K562 (cell line): ENCODE measurements around the gene ABHD8. TPM values are rescaled to one million over a fixed set of nuclear protein-coding genes. Genes with fewer than 3 reads are reported as not detected.

Experiments used
- ATAC-seq: fragments of 200-7000 bp; cut with Tn5 transposase; 3 replicates; pipeline ENCODE4 v1.9.1; 2020; ENCODE audit warnings: moderate library complexity
- BruUV-seq: library from RNA; stranded (reverse); fragments of 400-500 nt; replicated peaks from 2 replicates; lab custom pipeline; 2021; lab: Mats Ljungman, UMichigan
- CTCF ChIA-PET: fragments of 300-600 bp; formaldehyde crosslinking; extraction: SDS; loops from one replicate; lab custom pipeline; 2021; ENCODE audit warnings: low intra/inter-chr PET ratio; lab: Yijun Ruan, JAX
- POLR2A ChIA-PET: fragments of 300-600, 350-650 bp; sonication (Branson Sonifier 250); formaldehyde crosslinking; extraction: SDS; loops from one replicate; lab custom pipeline; 2021; ENCODE audit warnings: antibody characterized with exemption, inconsistent platforms; lab: Yijun Ruan, JAX
- DNase-seq, 4 experiments: peaks; one replicate each; pipeline versions ENCODE4 v3.0.0 to v3.0.0-alpha.2; 2011 to 2018; ENCODE audit warnings: low spot score in 3 of 4, mixed read lengths in 3 of 4; ENCODE audit errors: extremely low read depth in 1 of 4
- FAIRE-seq: peaks from 2 replicates; lab custom pipeline; 2011; peaks lifted over from hg19 to GRCh38; lab: Jason Lieb, UNC
- H2AFZ ChIP-seq: 2 replicates; pipeline ENCODE4 v1.6.0; 2011; ENCODE audit warnings: low read depth, low read length, control low read depth, inconsistent platforms
- H3K27ac ChIP-seq: fragments of 200-600 bp; 3 replicates; pipeline ENCODE4 v1.8.0; 2011; ENCODE audit warnings: low read depth, mild to moderate bottlenecking, control low read depth, inconsistent platforms, low read length, moderate library complexity, mixed read lengths; ENCODE audit errors: extremely low read depth
- H3K27me3 ChIP-seq, 2 experiments: fragments of 300-600 bp in 1 of 2; 2 replicates in 1 of 2; 3 replicates in 1 of 2; pipeline versions ENCODE4 v1.6.0 to v1.8.0; 2011; ENCODE audit warnings: inconsistent platforms in 2 of 2, low read length in 2 of 2, mild to moderate bottlenecking in 1 of 2, mixed read lengths in 1 of 2, moderate library complexity in 1 of 2; ENCODE audit not compliant: control insufficient read depth in 2 of 2, insufficient read depth in 2 of 2
- H3K36me3 ChIP-seq: fragments of 300-600 bp; 3 replicates; pipeline ENCODE4 v1.8.0; 2011; ENCODE audit warnings: mild to moderate bottlenecking, low read length, inconsistent platforms; ENCODE audit not compliant: control insufficient read depth, insufficient read depth
- H3K4me1 ChIP-seq, 2 experiments: fragments of 200-600 bp in 1 of 2; replicated peaks in 1 of 2; 2 replicates in 1 of 2; 3 replicates in 1 of 2; pipeline versions ENCODE4 v1.5.1 to v1.8.0; 2011; ENCODE audit warnings: inconsistent platforms in 2 of 2, low read length in 2 of 2, mild to moderate bottlenecking in 1 of 2, mixed read lengths in 1 of 2, moderate library complexity in 1 of 2; ENCODE audit not compliant: control insufficient read depth in 2 of 2, insufficient read depth in 2 of 2
- H3K4me2 ChIP-seq: 2 replicates; pipeline ENCODE4 v1.6.1; 2011; ENCODE audit warnings: low read length, control low read depth, inconsistent platforms, mixed read lengths; ENCODE audit not compliant: insufficient read depth
- H3K4me3 ChIP-seq: fragments of 200-600 bp; sonication (generic), shearing (Covaris generic); 2 replicates; pipeline ENCODE4 v1.5.1; 2016; ENCODE audit warnings: control low read depth, inconsistent platforms
- H3K79me2 ChIP-seq: fragments of 200-600 bp; 3 replicates; pipeline ENCODE4 v1.8.0; 2011; ENCODE audit warnings: low read length, inconsistent platforms; ENCODE audit not compliant: control insufficient read depth, insufficient read depth
- H3K9ac ChIP-seq, 2 experiments: 2 replicates each; pipeline versions ENCODE4 v1.6.0 to v1.6.1; 2011; ENCODE audit warnings: low read depth in 2 of 2, low read length in 2 of 2, control low read depth in 1 of 2, inconsistent platforms in 1 of 2, mild to moderate bottlenecking in 1 of 2, mixed read lengths in 1 of 2; ENCODE audit not compliant: insufficient read depth in 1 of 2
- H3K9me1 ChIP-seq: one replicate; pipeline ENCODE4 v1.6.0; 2011; ENCODE audit warnings: inconsistent platforms, mild to moderate bottlenecking, low read length, moderate library complexity; ENCODE audit not compliant: control insufficient read depth, insufficient read depth
- H3K9me3 ChIP-seq: replicated peaks from 2 replicates; pipeline ENCODE4 v1.5.1; 2011; ENCODE audit warnings: low read depth, low read length, inconsistent platforms; ENCODE audit not compliant: control insufficient read depth, insufficient read depth
- H4K20me1 ChIP-seq: replicated peaks from 2 replicates; pipeline ENCODE4 v1.6.1; 2011; ENCODE audit warnings: low read length, inconsistent platforms, mixed read lengths; ENCODE audit not compliant: control insufficient read depth, insufficient read depth
- BCOR ChIP-seq: fragments of 450-650 bp; IDR thresholded peaks from 2 replicates; pipeline ENCODE4 v1.6.1; 2016
- ETV6 ChIP-seq, 3 experiments: fragments of 150-350 bp in 1 of 3; sonication (generic) in 1 of 3; formaldehyde crosslinking in 1 of 3; IDR thresholded peaks; 2 replicates each; pipeline versions ENCODE4 v1.6.1 to v1.8.0; 2014 to 2022; ENCODE audit warnings: borderline replicate concordance in 2 of 3, low read depth in 2 of 3, antibody characterized with exemption in 1 of 3, low read length in 1 of 3, mild to moderate bottlenecking in 1 of 3, missing genetic modification reagents in 1 of 3
- HMGN3 ChIP-seq: IDR thresholded peaks from 2 replicates; pipeline ENCODE4 v1.6.1; 2011; ENCODE audit warnings: borderline replicate concordance, low read depth, mild to moderate bottlenecking, mixed read lengths, low read length; ENCODE audit not compliant: insufficient read length; ENCODE audit errors: extremely low read depth
- KAT8 ChIP-seq: fragments of 450-650 bp; IDR thresholded peaks from 2 replicates; pipeline ENCODE4 v1.6.1; 2016; ENCODE audit warnings: low read depth, mild to moderate bottlenecking
- KDM1A ChIP-seq, 2 experiments: fragments of 450-650 bp; IDR thresholded peaks; 2 replicates each; pipeline ENCODE4 v1.6.1; 2016; ENCODE audit warnings: mild to moderate bottlenecking in 2 of 2
- KLF10 ChIP-seq: fragments of 250-450 bp; sonication (Bioruptor Pico); IDR thresholded peaks from 2 replicates; pipeline ENCODE4 v1.6.1; 2021; ENCODE audit warnings: matching md5 sums
- PTBP1 ChIP-seq: fragments of 200-400 bp; formaldehyde crosslinking; IDR thresholded peaks from 2 replicates; pipeline ENCODE4 v1.6.1; 2017; ENCODE audit warnings: low read depth, low read length
- RBM25 ChIP-seq: fragments of 200-400 bp; formaldehyde crosslinking; IDR thresholded peaks from 2 replicates; pipeline ENCODE4 v1.6.1; 2018; ENCODE audit warnings: low read length, low read depth, moderate library complexity; ENCODE audit not compliant: severe bottlenecking
- SMARCA5 ChIP-seq: fragments of 450-650 bp; IDR thresholded peaks from 2 replicates; pipeline ENCODE4 v1.6.1; 2016
- TBP ChIP-seq: optimal IDR thresholded peaks from 2 replicates; pipeline ENCODE3; 2011; ENCODE audit warnings: low read depth, low read length, improper control_type of control experiment
- ZBTB43 ChIP-seq: sonication (generic); formaldehyde crosslinking; IDR thresholded peaks from 2 replicates; pipeline ENCODE4 v1.8.0; 2023; ENCODE audit warnings: mild to moderate bottlenecking, missing genetic modification reagents
- ZFP36 ChIP-seq: fragments of 150-350 bp; IDR thresholded peaks from 2 replicates; pipeline ENCODE4 v1.6.1; 2018; ENCODE audit warnings: low read length, low read depth; ENCODE audit not compliant: partially characterized antibody
- ZNF121 ChIP-seq: sonication (generic); formaldehyde crosslinking; conservative IDR thresholded peaks from 2 replicates; pipeline ENCODE4 v1.8.0; 2022; ENCODE audit warnings: missing genetic modification reagents
- ZNF41 ChIP-seq: fragments of 250-450 bp; sonication (Bioruptor Pico); conservative IDR thresholded peaks from 2 replicates; pipeline ENCODE4 v1.4.0; 2020; ENCODE audit warnings: mild to moderate bottlenecking
- WGBS: fragments of 100-300 bp; shearing (Covaris generic); methylation state at CpG from one replicate; pipeline ENCODE4 v1.1.6; 2016; ENCODE audit warnings: low coverage, mixed read lengths; ENCODE audit not compliant: insufficient coverage; ENCODE audit errors: missing lambda C conversion rate; 5-methylcytosine and 5-hydroxymethylcytosine counted together
- in situ Hi-C: fragments of 300-500 bp; cut with MboI; formaldehyde crosslinking; loops from 4 replicates; pipeline ENCODE4 v1.15.0; 2018; ENCODE audit warnings: inconsistent platforms, mixed read lengths
- intact Hi-C: fragments of 100-400 bp; cut with micrococcal nuclease; formaldehyde crosslinking; loops from 2 replicates; pipeline ENCODE4 v1.14.2; 2022
- polyA plus RNA-seq, 8 experiments: library from polyadenylated mRNA; depleted of rRNA in 4 of 8; stranded (reverse) in 5 of 8; unstranded in 3 of 8; fragments of >200 nt; fragmentation: Nextera tagmentation in 2 of 8; fragmentation: Illumina TruSeq in 1 of 8; extraction: Ambion mirVana in 2 of 8; extraction: Trizol in 1 of 8; gene quantifications; 2 replicates each; pipeline versions ENCODE4 v1.2.1 to v1.2.3, GENCODE V29; 2011 to 2014; ENCODE audit warnings: inconsistent platforms in 1 of 8, missing spikeins in 1 of 8
- total RNA-seq, 7 experiments: library from RNA; depleted of rRNA in 6 of 7; stranded (reverse); fragments of >200 nt in 6 of 7; fragmentation: Illumina TruSeq in 2 of 7; extraction: Trizol in 2 of 7; gene quantifications; 2 replicates each; pipeline versions ENCODE4 v1.2.1 to v1.2.3, GENCODE V29; 2011 to 2021; ENCODE audit warnings: low replicate concordance in 1 of 7

ABHD8 gene
- total and polyA plus RNA-seq, 9 of the 15 experiments (the other 6 are each of a cell fraction or from before 2014, with no cell fraction given): 0.04 to 6.6 (median 2.0) TPM; not detected in 1

- H3K9me3 ChIP-seq: no peaks in the 10 kb centered on the region
- no peak for DNase-seq
- WGBS: 21% methylated on average over 2 of the region's 2 CpGs
- intact Hi-C loops: no loop called here
- BruUV-seq: no TSS peak
- no peak overlapping the region for H3K4me3 ChIP-seq
- H4K20me1 ChIP-seq: 0 out of 2 replicates have a peak, but pooled peaks cover 3% of the 10 kb centered on the region
- TF ChIP-seq KLF10 (CRISPR knock-in tag) (no peak), KDM1A (IDR thresholded peaks at IDR 0.05) (peak; percentile 38 to 78; a peak in 3 of 4 replicates), ETV6 (IDR thresholded peaks at IDR 0.05; ENCODE audit: borderline replicate concordance in 1 of 2, low read depth in 2 of 2, low read length in 1 of 2) (no peak), ETV6 (CRISPR knock-in tag; IDR thresholded peaks at IDR 0.05; ENCODE audit: borderline replicate concordance) (no peak), ZNF121 (0 out of 2 replicates have a peak, but pooled peaks have one; percentile 14), KAT8 (no peak), TBP (no peak), ZBTB43 (no peak), BCOR (peak; percentile 93), HMGN3 (no peak), RBM25 (peak; percentile 78), SMARCA5 (0 out of 2 replicates have a peak, but pooled peaks have one; percentile 24), ZFP36 (peak; percentile 85), ZNF41 (CRISPR knock-in tag) (no peak), PTBP1 (peak; percentile 80; the same call in 1 of the 2 replicates)
- ChIA-PET CTCF (no interaction called here), POLR2A (interaction anchor here (1.9 kb wide), 1 partner anchor 12 kb away, joined by 5 read pairs; no protein-coding TSS in a partner anchor)
- ATAC-seq: no peak
- peaks cover 5 to 32% of the 10 kb centered on the region in 2 experiments; a peak in 4 of 5 replicates for H3K27me3 ChIP-seq
- H3K36me3 ChIP-seq: no peaks in the 10 kb centered on the region
- in situ Hi-C loops: loop anchor here (5.0 kb wide), 1 partner anchor 39 kb away; no protein-coding TSS in a partner anchor
- no peak overlapping the region for H2AFZ ChIP-seq
- H3K4me2 ChIP-seq: no peak overlapping the region
- H3K27ac ChIP-seq: no peak overlapping the region
- no peak overlapping the region for H3K9ac ChIP-seq
- no peaks in the 10 kb centered on the region for H3K79me2 ChIP-seq
- H3K4me1 ChIP-seq: peaks cover 0 to 13% of the 10 kb centered on the region in 2 experiments; a peak in 1 of 5 replicates
- no peak for FAIRE-seq
- no peaks in the 10 kb centered on the region for H3K9me1 ChIP-seq
Observed at GRCh38 chr19:17347877-17348276, 44.7 kb upstream of the ABHD8 start.
